HepG2 (cell line): Measurements from ENCODE around the gene ELAVL4. TPM values are rescaled to one million over a fixed set of nuclear protein-coding genes. Genes with fewer than 3 reads are reported as not detected.

ENCODE experiments used
- ATAC-seq: fragments of 200-7000 bp; cut with Tn5 transposase; 3 replicates; pipeline ENCODE4 v1.9.1; 2020; ENCODE audit warnings: mild to moderate bottlenecking, moderate library complexity
- BruUV-seq: library from RNA; stranded (reverse); fragments of 400-500 nt; replicated peaks from 2 replicates; lab custom pipeline; 2021; lab: Mats Ljungman, UMichigan
- CTCF ChIA-PET: fragments of 300-600 bp; formaldehyde crosslinking; extraction: SDS; loops from one replicate; lab custom pipeline; 2021; ENCODE audit warnings: low total read pairs, inconsistent platforms, low intra/inter-chr PET ratio; lab: Yijun Ruan, JAX
- POLR2A ChIA-PET: fragments of 350-600 bp; sonication (Branson Sonifier 250); formaldehyde crosslinking; loops from one replicate; lab custom pipeline; 2020; ENCODE audit warnings: antibody characterized with exemption, inconsistent platforms; lab: Yijun Ruan, JAX
- DNase-seq: peaks from one replicate; pipeline ENCODE4 v3.0.0-alpha.2; 2015; ENCODE audit warnings: low spot score
- FAIRE-seq: peaks from 3 replicates; lab custom pipeline; 2011; peaks lifted over from hg19 to GRCh38; lab: Jason Lieb, UNC
- H2AFZ ChIP-seq: one replicate; pipeline ENCODE4 v1.6.1; 2011; ENCODE audit warnings: low read length, inconsistent platforms
- H3K27ac ChIP-seq: fragments of 300-600 bp; 3 replicates; pipeline ENCODE4 v1.8.0; 2011; ENCODE audit warnings: mixed run types, mild to moderate bottlenecking, mixed read lengths, low read length, inconsistent platforms; ENCODE audit not compliant: insufficient read depth; ENCODE audit errors: extremely low read length
- H3K27me3 ChIP-seq, 2 experiments: fragments of 200-600 bp in 1 of 2; 2 replicates in 1 of 2; 3 replicates in 1 of 2; pipeline versions ENCODE4 v1.6.0 to v1.8.0; 2011; ENCODE audit warnings: low read length in 2 of 2, mild to moderate bottlenecking in 2 of 2, moderate library complexity in 2 of 2, inconsistent platforms in 1 of 2; ENCODE audit not compliant: insufficient read depth in 2 of 2, control insufficient read depth in 1 of 2
- H3K36me3 ChIP-seq, 2 experiments: fragments of 200-600 bp in 1 of 2; replicated peaks in 1 of 2; 2 replicates in 1 of 2; 3 replicates in 1 of 2; pipeline versions ENCODE4 v1.5.1 to v1.8.0; 2011; ENCODE audit warnings: low read length in 2 of 2, inconsistent platforms in 1 of 2; ENCODE audit not compliant: insufficient read depth in 2 of 2, control insufficient read depth in 1 of 2
- H3K4me1 ChIP-seq: 2 replicates; pipeline ENCODE4 v1.5.1; 2012; ENCODE audit warnings: low read length, inconsistent platforms; ENCODE audit not compliant: insufficient read depth
- H3K4me2 ChIP-seq: 2 replicates; pipeline ENCODE4 v1.6.0; 2011; ENCODE audit warnings: low read depth, low read length, inconsistent platforms
- H3K4me3 ChIP-seq, 3 experiments: fragments of 200-600 bp in 1 of 3; sonication (generic), shearing (Covaris generic) in 1 of 3; replicated peaks in 1 of 3; 2 replicates each; pipeline ENCODE4 v1.5.1; 2011 to 2016; ENCODE audit warnings: low read length in 3 of 3, inconsistent platforms in 2 of 3, low read depth in 2 of 3, mild to moderate bottlenecking in 2 of 3, control low read depth in 1 of 3, mixed read lengths in 1 of 3; ENCODE audit not compliant: insufficient read depth in 1 of 3
- H3K79me2 ChIP-seq: one replicate; pipeline ENCODE4 v1.6.1; 2011; ENCODE audit warnings: low read length, inconsistent platforms; ENCODE audit not compliant: insufficient read depth
- H3K9ac ChIP-seq: 2 replicates; pipeline ENCODE4 v1.6.0; 2011; ENCODE audit warnings: mild to moderate bottlenecking, low read depth, low read length, inconsistent platforms; ENCODE audit not compliant: insufficient read depth
- H3K9me3 ChIP-seq: 2 replicates; pipeline ENCODE4 v1.5.1; 2012; ENCODE audit warnings: mild to moderate bottlenecking, low read length
- H4K20me1 ChIP-seq: 2 replicates; pipeline ENCODE4 v1.6.0; 2011; ENCODE audit warnings: inconsistent platforms, mild to moderate bottlenecking, low read length, moderate library complexity; ENCODE audit not compliant: insufficient read depth
- FOXA3 ChIP-seq: IDR thresholded peaks from 2 replicates; pipeline ENCODE4 v1.6.1; 2016; ENCODE audit warnings: missing genetic modification reagents, missing compliant biosample characterization
- MEF2D ChIP-seq: sonication (generic); formaldehyde crosslinking; IDR thresholded peaks from 2 replicates; pipeline ENCODE4 v1.5.1; 2020; ENCODE audit warnings: mild to moderate bottlenecking, missing genetic modification reagents
- NPAS2 ChIP-seq: sonication (generic); formaldehyde crosslinking; IDR thresholded peaks from 2 replicates; pipeline ENCODE4 v1.8.0; 2022; ENCODE audit warnings: mild to moderate bottlenecking, missing genetic modification reagents, borderline replicate concordance
- SIX1 ChIP-seq: sonication (generic); formaldehyde crosslinking; IDR thresholded peaks from 2 replicates; pipeline ENCODE4 v1.4.0; 2020; ENCODE audit warnings: missing genetic modification reagents, borderline replicate concordance
- ZBTB21 ChIP-seq: sonication (generic); formaldehyde crosslinking; IDR thresholded peaks from 2 replicates; pipeline ENCODE4 v1.4.0; 2020; ENCODE audit warnings: missing genetic modification reagents
- ZMYM4 ChIP-seq: sonication (generic); formaldehyde crosslinking; IDR thresholded peaks from 2 replicates; pipeline ENCODE4 v1.8.1; 2023; ENCODE audit warnings: mild to moderate bottlenecking, missing genetic modification reagents
- ZNF143 ChIP-seq: sonication (generic); formaldehyde crosslinking; IDR thresholded peaks from 2 replicates; pipeline ENCODE4 v1.4.0; 2020; ENCODE audit warnings: missing genetic modification reagents
- WGBS: methylation state at CpG from one replicate; pipeline ENCODE4 v1.1.6; 2017; ENCODE audit warnings: low lambda C conversion rate; 5-methylcytosine and 5-hydroxymethylcytosine counted together
- in situ Hi-C: cut with HindIII; loops from 2 replicates; pipeline ENCODE4 v1.10.0; 2017; ENCODE audit warnings: low pct_unique_long_range_greater_than_20kb; ENCODE audit not compliant: extremely low pct_ligation_motif_present
- intact Hi-C: fragments of 100-400 bp; cut with micrococcal nuclease; formaldehyde crosslinking; loops from one replicate; pipeline ENCODE4 v1.10.0; 2022; ENCODE audit not compliant: unreplicated experiment
- polyA plus RNA-seq, 8 experiments: library from polyadenylated mRNA; depleted of rRNA in 3 of 8; stranded (reverse) in 7 of 8; unstranded in 1 of 8; fragments of >200 nt; fragmentation: Illumina TruSeq in 4 of 8; extraction: Trizol in 4 of 8; gene quantifications; 2 replicates each; pipeline versions ENCODE4 v1.2.1 to v1.2.3, GENCODE V29; 2011 to 2016; ENCODE audit warnings: low read depth in 4 of 8, missing spikeins in 1 of 8, mixed read lengths in 1 of 8; ENCODE audit not compliant: insufficient read depth in 1 of 8
- total RNA-seq, 5 experiments: library from RNA; depleted of rRNA; stranded (reverse); fragments of >200 nt; fragmentation: Illumina TruSeq; extraction: Trizol; gene quantifications; 2 replicates each; pipeline ENCODE4 v1.2.3, GENCODE V29; 2016; ENCODE audit warnings: low read depth in 1 of 5
- TF ChIP-seq, protein P1 (sequence below): sonication (generic); formaldehyde crosslinking; conservative IDR thresholded peaks from 2 replicates; pipeline ENCODE4 v1.5.0; 2020; ENCODE audit warnings: missing genetic modification reagents
- TF ChIP-seq, protein P2 (sequence below): sonication (generic); formaldehyde crosslinking; IDR thresholded peaks from 2 replicates; pipeline ENCODE4 v1.4.0; 2020; ENCODE audit warnings: missing genetic modification reagents
- TF ChIP-seq, protein P3 (sequence below): sonication (generic); formaldehyde crosslinking; conservative IDR thresholded peaks from 2 replicates; pipeline ENCODE4 v1.4.0; 2020; ENCODE audit warnings: missing genetic modification reagents

The ELAVL4 gene
- total and polyA plus RNA-seq, 2 of the 13 experiments (the other 11 are each of a cell fraction or from before 2014, with no cell fraction given), result not detected

DNA sequence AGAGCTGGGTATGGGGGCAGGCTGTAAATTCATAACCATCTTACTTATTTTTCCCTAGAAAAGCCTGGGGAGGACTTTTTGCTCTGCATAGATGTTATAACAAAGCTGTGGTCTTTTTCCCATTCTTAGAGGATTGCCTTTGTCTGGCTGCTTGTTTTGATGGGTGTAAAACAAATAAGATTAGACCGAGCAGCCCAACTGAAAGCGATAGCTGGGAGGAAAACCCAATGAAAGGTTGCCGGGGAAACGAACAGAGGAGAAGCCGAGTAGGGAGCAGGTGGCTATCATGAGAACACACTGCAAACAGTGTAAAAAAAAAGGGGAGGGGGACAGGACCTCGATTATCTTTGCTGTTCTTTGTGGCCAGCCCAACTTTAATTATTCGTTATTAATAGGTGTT is 1.9 kb downstream of the ELAVL4 start:
- 5% methylated on average over 7 of the region's 7 CpGs for WGBS
- POLR2A ChIA-PET, result no interaction called here
- Histone ChIP-seq H3K36me3 (no peaks in the 10 kb centered on the region), H3K27me3 (peaks cover 0 to 13% of the 10 kb centered on the region in 2 experiments; a peak in 3 of 5 replicates), H3K4me2 (no peak overlapping the region), H2AFZ (no peak overlapping the region), H3K27ac (no peak overlapping the region), H3K9me3 (no peaks in the 10 kb centered on the region), H4K20me1 (no peaks in the 10 kb centered on the region), H3K4me1 (no peaks in the 10 kb centered on the region), H3K4me3 (no peak overlapping the region), H3K79me2 (no peaks in the 10 kb centered on the region), H3K9ac (no peak overlapping the region)
- CTCF ChIA-PET, result no interaction called here
- BruUV-seq, result no TSS peak
- intact Hi-C loops, result no loop called here
- no peak for ATAC-seq
- in situ Hi-C loops, result no loop called here
- no peak for FAIRE-seq
- DNase-seq, result no peak
- TF ChIP-seq, protein P1, sequence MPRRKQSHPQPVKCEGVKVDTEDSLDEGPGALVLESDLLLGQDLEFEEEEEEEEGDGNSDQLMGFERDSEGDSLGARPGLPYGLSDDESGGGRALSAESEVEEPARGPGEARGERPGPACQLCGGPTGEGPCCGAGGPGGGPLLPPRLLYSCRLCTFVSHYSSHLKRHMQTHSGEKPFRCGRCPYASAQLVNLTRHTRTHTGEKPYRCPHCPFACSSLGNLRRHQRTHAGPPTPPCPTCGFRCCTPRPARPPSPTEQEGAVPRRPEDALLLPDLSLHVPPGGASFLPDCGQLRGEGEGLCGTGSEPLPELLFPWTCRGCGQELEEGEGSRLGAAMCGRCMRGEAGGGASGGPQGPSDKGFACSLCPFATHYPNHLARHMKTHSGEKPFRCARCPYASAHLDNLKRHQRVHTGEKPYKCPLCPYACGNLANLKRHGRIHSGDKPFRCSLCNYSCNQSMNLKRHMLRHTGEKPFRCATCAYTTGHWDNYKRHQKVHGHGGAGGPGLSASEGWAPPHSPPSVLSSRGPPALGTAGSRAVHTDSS (CRISPR knock-in tag), result no peak
- TF ChIP-seq NPAS2 (CRISPR knock-in tag) (no peak), MEF2D (CRISPR knock-in tag) (no peak), FOXA3 (CRISPR knock-in tag) (no peak), SIX1 (no peak), ZNF143 (CRISPR knock-in tag) (no peak), ZMYM4 (no peak), ZBTB21 (CRISPR knock-in tag) (no peak)
- TF ChIP-seq, protein P2, sequence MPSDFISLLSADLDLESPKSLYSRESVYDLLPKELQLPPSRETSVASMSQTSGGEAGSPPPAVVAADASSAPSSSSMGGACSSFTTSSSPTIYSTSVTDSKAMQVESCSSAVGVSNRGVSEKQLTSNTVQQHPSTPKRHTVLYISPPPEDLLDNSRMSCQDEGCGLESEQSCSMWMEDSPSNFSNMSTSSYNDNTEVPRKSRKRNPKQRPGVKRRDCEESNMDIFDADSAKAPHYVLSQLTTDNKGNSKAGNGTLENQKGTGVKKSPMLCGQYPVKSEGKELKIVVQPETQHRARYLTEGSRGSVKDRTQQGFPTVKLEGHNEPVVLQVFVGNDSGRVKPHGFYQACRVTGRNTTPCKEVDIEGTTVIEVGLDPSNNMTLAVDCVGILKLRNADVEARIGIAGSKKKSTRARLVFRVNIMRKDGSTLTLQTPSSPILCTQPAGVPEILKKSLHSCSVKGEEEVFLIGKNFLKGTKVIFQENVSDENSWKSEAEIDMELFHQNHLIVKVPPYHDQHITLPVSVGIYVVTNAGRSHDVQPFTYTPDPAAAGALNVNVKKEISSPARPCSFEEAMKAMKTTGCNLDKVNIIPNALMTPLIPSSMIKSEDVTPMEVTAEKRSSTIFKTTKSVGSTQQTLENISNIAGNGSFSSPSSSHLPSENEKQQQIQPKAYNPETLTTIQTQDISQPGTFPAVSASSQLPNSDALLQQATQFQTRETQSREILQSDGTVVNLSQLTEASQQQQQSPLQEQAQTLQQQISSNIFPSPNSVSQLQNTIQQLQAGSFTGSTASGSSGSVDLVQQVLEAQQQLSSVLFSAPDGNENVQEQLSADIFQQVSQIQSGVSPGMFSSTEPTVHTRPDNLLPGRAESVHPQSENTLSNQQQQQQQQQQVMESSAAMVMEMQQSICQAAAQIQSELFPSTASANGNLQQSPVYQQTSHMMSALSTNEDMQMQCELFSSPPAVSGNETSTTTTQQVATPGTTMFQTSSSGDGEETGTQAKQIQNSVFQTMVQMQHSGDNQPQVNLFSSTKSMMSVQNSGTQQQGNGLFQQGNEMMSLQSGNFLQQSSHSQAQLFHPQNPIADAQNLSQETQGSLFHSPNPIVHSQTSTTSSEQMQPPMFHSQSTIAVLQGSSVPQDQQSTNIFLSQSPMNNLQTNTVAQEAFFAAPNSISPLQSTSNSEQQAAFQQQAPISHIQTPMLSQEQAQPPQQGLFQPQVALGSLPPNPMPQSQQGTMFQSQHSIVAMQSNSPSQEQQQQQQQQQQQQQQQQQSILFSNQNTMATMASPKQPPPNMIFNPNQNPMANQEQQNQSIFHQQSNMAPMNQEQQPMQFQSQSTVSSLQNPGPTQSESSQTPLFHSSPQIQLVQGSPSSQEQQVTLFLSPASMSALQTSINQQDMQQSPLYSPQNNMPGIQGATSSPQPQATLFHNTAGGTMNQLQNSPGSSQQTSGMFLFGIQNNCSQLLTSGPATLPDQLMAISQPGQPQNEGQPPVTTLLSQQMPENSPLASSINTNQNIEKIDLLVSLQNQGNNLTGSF, result no peak
- TF ChIP-seq, protein P3, sequence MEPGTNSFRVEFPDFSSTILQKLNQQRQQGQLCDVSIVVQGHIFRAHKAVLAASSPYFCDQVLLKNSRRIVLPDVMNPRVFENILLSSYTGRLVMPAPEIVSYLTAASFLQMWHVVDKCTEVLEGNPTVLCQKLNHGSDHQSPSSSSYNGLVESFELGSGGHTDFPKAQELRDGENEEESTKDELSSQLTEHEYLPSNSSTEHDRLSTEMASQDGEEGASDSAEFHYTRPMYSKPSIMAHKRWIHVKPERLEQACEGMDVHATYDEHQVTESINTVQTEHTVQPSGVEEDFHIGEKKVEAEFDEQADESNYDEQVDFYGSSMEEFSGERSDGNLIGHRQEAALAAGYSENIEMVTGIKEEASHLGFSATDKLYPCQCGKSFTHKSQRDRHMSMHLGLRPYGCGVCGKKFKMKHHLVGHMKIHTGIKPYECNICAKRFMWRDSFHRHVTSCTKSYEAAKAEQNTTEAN (CRISPR knock-in tag), result no peak
